BJ (cell line): Measurements from ENCODE around the gene GALE. TPM values are rescaled to one million over a fixed set of nuclear protein-coding genes. Genes with fewer than 3 reads are reported as not detected.
"Not testable (repeated sequence)": the region's sequence is repeated elsewhere in the genome, so short reads cannot be mapped to it uniquely, and the experiment has no call there.

ENCODE experiments used
- CTCF ChIA-PET: fragments of 350-600 bp; formaldehyde crosslinking; extraction: SDS; loops from one replicate; lab custom pipeline; 2021; ENCODE audit warnings: antibody characterized with exemption, inconsistent platforms; lab: Yijun Ruan, JAX
- POLR2A ChIA-PET: fragments of 300-600 bp; sonication (Branson Sonifier 250); formaldehyde crosslinking; extraction: SDS; loops from one replicate; lab custom pipeline; 2021; ENCODE audit warnings: antibody characterized with exemption; lab: Charles Lee
- DNase-seq: peaks from one replicate; pipeline ENCODE4 v3.0.0-alpha.2; 2011; ENCODE audit warnings: low read depth
- H3K27me3 ChIP-seq: 2 replicates; pipeline ENCODE4 v1.6.0; 2011; ENCODE audit warnings: low read length; ENCODE audit not compliant: control insufficient read depth, insufficient read depth
- H3K36me3 ChIP-seq: 2 replicates; pipeline ENCODE4 v1.5.1; 2011; ENCODE audit warnings: low read length; ENCODE audit not compliant: control insufficient read depth, insufficient read depth
- H3K4me3 ChIP-seq: 2 replicates; pipeline ENCODE4 v1.5.1; 2011; ENCODE audit warnings: low read depth, mild to moderate bottlenecking, control low read depth, low read length
- CTCF ChIP-seq: IDR thresholded peaks from 2 replicates; pipeline ENCODE4 v1.5.1; 2011; ENCODE audit warnings: low read depth, mild to moderate bottlenecking, control low read depth, inconsistent platforms, low read length, moderate library complexity; ENCODE audit not compliant: insufficient read depth
- polyA plus RNA-seq: library from polyadenylated mRNA; depleted of rRNA; stranded (reverse); fragments of >200 nt; gene quantifications from 2 replicates; pipeline ENCODE4 v1.2.3, GENCODE V29; 2011

GALE gene
- polyA plus RNA-seq, 1 experiment, result 36.1 TPM

- no peak for TF ChIP-seq CTCF
- ChIA-PET CTCF (no interaction called here), POLR2A (no interaction called here)
- H3K4me3 ChIP-seq, result peak overlapping the region; percentile 29; the same call in 1 of the 2 replicates
- peaks cover 4% of the 10 kb centered on the region; the same call in 1 of the 2 replicates for H3K27me3 ChIP-seq
- DNase-seq, result no peak
- H3K36me3 ChIP-seq, result no peaks in the 10 kb centered on the region
Measured at GRCh38 chr1:23838401-23838866, 37.9 kb upstream of the GALE start.

- no peak for DNase-seq
- H3K27me3 ChIP-seq, result peaks cover 4% of the 10 kb centered on the region; the same call in 1 of the 2 replicates
- no peaks in the 10 kb centered on the region for H3K36me3 ChIP-seq
- ChIA-PET CTCF (no interaction called here), POLR2A (no interaction called here)
- H3K4me3 ChIP-seq, result no peak overlapping the region
- TF ChIP-seq CTCF, result no peak
Measured at GRCh38 chr1:23837908-23838307, 37.4 kb upstream of the GALE start.

GRCh38 chr1:23836037-23836436 lies 35.5 kb upstream of the GALE start:
- ChIA-PET CTCF (no interaction called here), POLR2A (no interaction called here)
- Histone ChIP-seq H3K4me3 (no peak overlapping the region), H3K36me3 (no peaks in the 10 kb centered on the region), H3K27me3 (no peaks in the 10 kb centered on the region; the same call in 1 of the 2 replicates)
- no peak for TF ChIP-seq CTCF
- DNase-seq, result no peak

GRCh38 chr1:23834156-23834555 lies 33.6 kb upstream of the GALE start:
- H3K4me3 ChIP-seq, H3K27me3 ChIP-seq, POLR2A ChIA-PET, DNase-seq, H3K36me3 ChIP-seq: not testable (repeated sequence)
- CTCF ChIA-PET, result interaction anchor here (1.3 kb wide), 1 partner anchor 24 kb away, joined by 3 read pairs; no protein-coding TSS in a partner anchor

GRCh38 chr1:23827717-23828116 lies 27.2 kb upstream of the GALE start:
- no peak for DNase-seq
- Histone ChIP-seq H3K27me3 (no peaks in the 10 kb centered on the region), H3K4me3 (no peak overlapping the region), H3K36me3 (no peaks in the 10 kb centered on the region)
- no peak for TF ChIP-seq CTCF
- ChIA-PET CTCF (interaction anchor here (2.4 kb wide), 1 partner anchor 17 kb away, joined by 6 read pairs; no protein-coding TSS in a partner anchor), POLR2A (no interaction called here)

GRCh38 chr1:23826590-23826989 lies 26.0 kb upstream of the GALE start:
- CTCF ChIA-PET, result interaction anchor here (9.2 kb wide), 1 partner anchor 17 kb away, joined by 77 read pairs; no protein-coding TSS in a partner anchor
- H3K27me3 ChIP-seq, POLR2A ChIA-PET, H3K36me3 ChIP-seq, H3K4me3 ChIP-seq, DNase-seq: not testable (repeated sequence)
